Heart right ventricle (tissue), 16 donors: ENCODE data around the gene PYGM. TPM values are rescaled to one million over a fixed set of nuclear protein-coding genes. Genes with fewer than 3 reads are reported as not detected.
A peak's percentile ranks its signal among the peaks of the same experiment; 100 is the strongest.

Source experiments
- ATAC-seq, 8 donors: fragments of 200-7000 bp; cut with Tn5 transposase; one replicate each; pipeline ENCODE4 v1.9.1; 2020; ENCODE audit warnings: mild to moderate bottlenecking in 8 of 8, moderate library complexity in 8 of 8, moderate number of reproducible peaks in 1 of 8
- DNase-seq, 2 donors: peaks; one replicate each; pipeline ENCODE4 v3.0.0-alpha.2; 2020
- H3K27ac ChIP-seq, 10 donors: fragments of 200-600 bp; sonication (generic) in 2 of 10; one replicate each; pipeline versions ENCODE4 v1.5.0 to v1.8.0; 2020 to 2022; ENCODE audit warnings: mild to moderate bottlenecking in 3 of 10
- H3K27me3 ChIP-seq, 7 donors: fragments of 200-600 bp; one replicate each; pipeline ENCODE4 v1.8.0; 2021 to 2022; ENCODE audit warnings: mild to moderate bottlenecking in 2 of 7
- H3K36me3 ChIP-seq, 9 donors: fragments of 200-600 bp; sonication (generic) in 1 of 9; one replicate each; pipeline versions ENCODE4 v1.5.0 to v1.8.0; 2020 to 2022; ENCODE audit warnings: mild to moderate bottlenecking in 2 of 9
- H3K4me1 ChIP-seq, 9 donors: fragments of 200-600 bp; sonication (generic) in 1 of 9; one replicate each; pipeline versions ENCODE4 v1.5.0 to v1.8.0; 2020 to 2022; ENCODE audit warnings: mild to moderate bottlenecking in 4 of 9
- H3K4me3 ChIP-seq, 10 donors: fragments of 200-600 bp; sonication (generic) in 2 of 10; one replicate each; pipeline versions ENCODE4 v1.5.0 to v1.8.0; 2020 to 2022; ENCODE audit warnings: mild to moderate bottlenecking in 7 of 10, moderate library complexity in 2 of 10
- H3K9me3 ChIP-seq, 11 donors: fragments of 200-600 bp in 10 of 11; sonication (generic) in 2 of 11; one replicate each; pipeline versions ENCODE4 v1.5.0 to v1.8.0; 2013 to 2022; ENCODE audit warnings: mild to moderate bottlenecking in 2 of 11, control low read depth in 1 of 11, moderate library complexity in 1 of 11
- WGBS, 2 donors: extraction: QIAGEN DNeasy Blood & Tissue Kit; methylation state at CpG; one replicate each; pipeline ENCODE4 v1.1.7; 2013; ENCODE audit warnings: inconsistent platforms in 1 of 2; 5-methylcytosine and 5-hydroxymethylcytosine counted together
- intact Hi-C, 10 donors: fragments of 100-400 bp; cut with DNase I; formaldehyde crosslinking; loops; one replicate each; pipeline versions ENCODE4 v1.11.1 to v1.14.2; 2022
- polyA plus RNA-seq, 2 donors: library from polyadenylated mRNA; stranded (reverse); fragments of 200-250 nt; gene quantifications; one replicate each; pipeline ENCODE4 v1.2.3, GENCODE V29; 2013
- total RNA-seq, 10 donors: library from RNA; stranded (reverse); fragmentation: NEBNext Ultra II Directional in 3 of 10; extraction: Animal tissue kit (Norgen Biotek cat#: 25700) in 3 of 10; gene quantifications; one replicate each; pipeline versions ENCODE4 v1.2.1 to v1.2.4, GENCODE V29; 2021 to 2023
- TF ChIP-seq, protein P1 (sequence below), 9 donors: fragments of 200-600 bp; sonication (generic) in 2 of 9; IDR thresholded peaks; one replicate each; pipeline versions ENCODE4 v1.5.0 to v1.8.0; 2021 to 2022; ENCODE audit warnings: antibody characterized with exemption in 9 of 9, mild to moderate bottlenecking in 5 of 9, moderate library complexity in 1 of 9
- donor health status: Arrhythmogenic right ventricular cardiomyopathy.
- donor health status: ischemic (EF 13 %, LVEDD 7.1; RV severe dilation, severe dysfunction).
- donor health status: healthy with polysubstance abuse.
- donor health status: DM: no; HTN: yes; CAD: no.
- donor health status: DM: no; HTN: no; CAD: no.
- donor health status: ischemic (EF 25% LVEDD 6.9; RV normal size, moderate dysfunction).
- donor health status: ischemic (EF 25% LVEDD 5.7; RV mildly dilated, moderate dysfunction).
- donor health status: healthy.
- donor health status: DM: yes; HTN: yes; CAD: no.
- donor health status: Ischemic cardiomyopathy.
- donor health status: ischemic (EF 35%, LVEDD 5.7; RV mildly dilated, moderate dysfunction).
- donor health status: nonischemic (EF 11% LVEDD 7.7; RV severe dilation, severe dysfunction).
- donor health status: DM: yes; HTN: yes; CAD: no.
- donor health status: PGD.
- donor health status: ischemic (EF 29% LVEDD 5.4; RV normal size, mild dysfunction).
- donor health status: nonischemic (EF 23%, LVEDD 6.1; RV moderate dilation, normal function).

Gene PYGM
- total and polyA plus RNA-seq, 12 donors, result 11.3 to 249 (median 115) TPM

DNA sequence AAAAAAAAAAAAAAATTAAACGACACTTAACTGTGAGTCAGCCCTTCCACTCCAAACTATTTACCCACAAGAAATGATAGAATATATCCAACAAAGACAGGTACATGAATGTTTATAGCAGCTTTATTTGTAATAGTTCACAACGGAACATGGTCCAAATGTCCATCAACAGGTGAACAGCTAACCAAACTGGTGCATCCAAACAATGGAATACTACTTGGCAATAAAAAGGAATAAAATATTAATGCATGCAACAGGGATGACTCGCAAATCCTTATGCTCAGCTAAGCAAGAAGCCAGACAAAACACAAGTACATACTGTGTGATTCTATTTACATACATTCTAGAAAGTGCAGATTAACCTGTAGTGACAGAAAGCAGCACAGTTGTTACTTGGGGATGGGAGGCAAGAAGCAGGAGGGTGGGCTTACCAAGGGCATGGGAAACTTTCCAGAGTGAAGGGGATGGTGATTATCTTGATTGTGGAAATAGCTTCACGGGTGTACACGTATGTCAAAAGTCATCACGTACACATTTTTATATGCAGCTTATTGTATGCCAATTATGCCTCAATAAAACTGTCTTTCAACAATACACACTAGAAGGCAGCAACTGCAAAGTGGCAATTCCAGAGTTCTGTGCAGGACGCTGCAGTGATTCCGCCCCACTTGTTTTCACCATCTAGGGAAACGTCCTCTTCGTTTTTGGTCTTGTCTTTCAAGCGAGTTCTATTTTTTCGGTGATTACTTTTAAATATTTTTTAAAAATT lies 25.2 kb upstream of the PYGM start:
- Histone ChIP-seq H3K36me3 (peaks cover 0 to 30% (median 0%) of the 10 kb centered on the region in 9 donors), H3K4me1 (peaks cover 0 to 5% (median 0%) of the 10 kb centered on the region in 9 donors), H3K27me3 (no peaks in the 10 kb centered on the region), H3K9me3 (no peaks in the 10 kb centered on the region), H3K4me3 (no peak overlapping the region), H3K27ac (no peak overlapping the region)
- ATAC-seq, result no peak
- TF ChIP-seq, protein P1, sequence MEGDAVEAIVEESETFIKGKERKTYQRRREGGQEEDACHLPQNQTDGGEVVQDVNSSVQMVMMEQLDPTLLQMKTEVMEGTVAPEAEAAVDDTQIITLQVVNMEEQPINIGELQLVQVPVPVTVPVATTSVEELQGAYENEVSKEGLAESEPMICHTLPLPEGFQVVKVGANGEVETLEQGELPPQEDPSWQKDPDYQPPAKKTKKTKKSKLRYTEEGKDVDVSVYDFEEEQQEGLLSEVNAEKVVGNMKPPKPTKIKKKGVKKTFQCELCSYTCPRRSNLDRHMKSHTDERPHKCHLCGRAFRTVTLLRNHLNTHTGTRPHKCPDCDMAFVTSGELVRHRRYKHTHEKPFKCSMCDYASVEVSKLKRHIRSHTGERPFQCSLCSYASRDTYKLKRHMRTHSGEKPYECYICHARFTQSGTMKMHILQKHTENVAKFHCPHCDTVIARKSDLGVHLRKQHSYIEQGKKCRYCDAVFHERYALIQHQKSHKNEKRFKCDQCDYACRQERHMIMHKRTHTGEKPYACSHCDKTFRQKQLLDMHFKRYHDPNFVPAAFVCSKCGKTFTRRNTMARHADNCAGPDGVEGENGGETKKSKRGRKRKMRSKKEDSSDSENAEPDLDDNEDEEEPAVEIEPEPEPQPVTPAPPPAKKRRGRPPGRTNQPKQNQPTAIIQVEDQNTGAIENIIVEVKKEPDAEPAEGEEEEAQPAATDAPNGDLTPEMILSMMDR (IDR thresholded peaks at IDR 0.05), result no peak
- 91 to 92% methylated on average over 12 of the region's 12 CpGs for WGBS, 2 donors
- intact Hi-C loops, result loop anchor here in 4 of 10 donors (5.0 to 10.0 kb wide), 3 partner anchors 62 to 330 kb away; partner anchors contain the start of genes TM7SF2 (in 1 of the 4) and ZNHIT2 (in 1 of the 4)
- no peak for DNase-seq

DNA sequence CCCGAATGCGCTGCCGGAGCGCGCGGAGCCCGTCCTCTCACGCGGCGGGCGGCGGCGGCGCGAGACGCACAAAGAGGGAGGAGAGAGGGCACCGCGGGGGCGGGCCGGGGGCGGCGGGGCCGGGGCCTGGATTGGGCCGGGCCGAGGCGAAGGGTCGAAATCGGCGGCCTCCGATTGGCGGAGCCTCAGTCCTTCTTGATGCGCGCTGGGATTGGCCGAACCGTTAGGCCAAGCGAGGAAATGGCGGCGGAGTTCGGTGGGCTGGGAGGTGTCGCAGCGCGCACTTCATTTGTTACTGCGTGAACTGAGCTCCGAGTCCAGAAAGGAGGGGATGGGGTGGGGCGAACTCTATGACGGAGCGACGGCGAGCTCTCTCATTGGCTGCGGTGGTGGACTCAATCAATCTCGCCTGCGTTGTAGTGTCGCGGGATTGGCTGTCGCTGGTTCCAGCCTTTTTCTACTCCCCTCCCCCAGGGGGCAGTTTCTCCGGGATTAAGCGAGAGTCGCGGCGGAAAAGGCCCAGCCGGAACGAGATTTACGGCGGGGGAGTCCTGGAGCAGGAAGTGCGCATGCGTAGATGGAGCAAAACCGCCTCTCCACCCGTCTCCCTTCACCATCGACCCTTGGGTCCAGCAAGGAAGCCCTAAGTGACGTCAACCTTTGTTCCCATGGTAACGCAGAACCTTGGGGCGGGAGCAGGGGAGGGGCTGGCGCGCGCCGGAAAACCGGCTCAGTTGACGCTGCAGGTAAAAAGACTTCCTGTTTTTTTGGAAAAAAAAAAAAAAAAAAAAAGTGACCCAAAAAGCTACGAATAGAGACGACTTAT lies 18.9 kb upstream of the PYGM start, which contains the start of gene SF1:
SF1 (minus strand) TSS at position 70 of the 826 bp plus-strand sequence. CDS start 150 bp downstream, outside the sequence.
- Histone ChIP-seq H3K4me3 (peak within 1 kb of the TSS; percentile 65 to 99 (median 89)), H3K27me3 (no peaks in the 10 kb centered on the region), H3K36me3 (peaks cover 0 to 43% (median 27%) of the 10 kb centered on the region in 9 donors), H3K27ac (peak within 1 kb of the TSS; percentile 98 to 100 (median 100)), H3K9me3 (no peaks in the 10 kb centered on the region), H3K4me1 (peaks cover 20 to 48% (median 43%) of the 10 kb centered on the region in 9 donors)
- TF ChIP-seq, protein P1 (IDR thresholded peaks at IDR 0.05), result peak in 6 of 9 donors; percentile 16 to 52 (median 36)
- 0 to 1% methylated on average over 76 to 79 of the region's 80 CpGs for WGBS, 2 donors
- intact Hi-C loops, result loop anchor here in 2 of 10 donors (2.0 to 10.0 kb wide), 3 partner anchors 24 to 336 kb away; partner anchors contain the start of genes MAP4K2 (in 1 of the 2), RASGRP2 (in 1 of the 2), TM7SF2 (in 1 of the 2) and ZNHIT2 (in 1 of the 2)
- ATAC-seq (peak; percentile 94 to 97 (median 96)), DNase-seq (peak; percentile 96 to 100)

DNA sequence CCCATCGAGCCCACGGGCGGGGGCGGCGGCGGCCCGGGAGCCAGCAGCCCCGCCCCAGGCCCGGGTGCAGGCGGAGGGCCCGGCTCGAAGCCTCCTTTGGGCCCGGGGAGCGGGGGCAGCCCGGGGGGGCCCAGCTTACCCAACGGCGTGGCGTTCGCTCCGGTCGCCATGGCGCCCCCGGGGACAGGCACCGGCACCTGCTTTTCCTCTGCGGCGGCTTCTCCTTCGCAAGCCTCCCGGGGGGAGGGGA lies 18.4 kb upstream of the PYGM start:
- ATAC-seq, result peak in 3 of 8 donors; percentile 0 to 8 (median 2)
- peaks cover 0 to 49% (median 33%) of the 10 kb centered on the region in 9 donors for H3K36me3 ChIP-seq
- H3K27me3 ChIP-seq, result no peaks in the 10 kb centered on the region
- DNase-seq, result no peak
- peaks cover 20 to 53% (median 48%) of the 10 kb centered on the region in 9 donors for H3K4me1 ChIP-seq
- TF ChIP-seq, protein P1 (IDR thresholded peaks at IDR 0.05), result no peak
- 1 to 3% methylated on average over 21 to 28 of the region's 28 CpGs for WGBS, 2 donors
- H3K4me3 ChIP-seq, result peak overlapping the region; percentile 65 to 99 (median 89)
- H3K9me3 ChIP-seq, result no peaks in the 10 kb centered on the region
- H3K27ac ChIP-seq, result peak overlapping the region; percentile 98 to 100 (median 100)
- intact Hi-C loops, result loop anchor here in 2 of 10 donors (2.0 to 10.0 kb wide), 3 partner anchors 25 to 337 kb away; partner anchors contain the start of genes MAP4K2 (in 1 of the 2), RASGRP2 (in 1 of the 2), TM7SF2 (in 1 of the 2) and ZNHIT2 (in 1 of the 2)
